Endothelial cell of umbilical vein (primary cell): ENCODE data around the gene TRNP1. TPM values are rescaled to one million over a fixed set of nuclear protein-coding genes. Genes with fewer than 3 reads are reported as not detected.

Source experiments
- BruUV-seq: library from RNA; stranded (reverse); fragments of 400-500 nt; replicated peaks from 2 replicates; lab custom pipeline; 2021; lab: Mats Ljungman, UMichigan
- CTCF ChIA-PET: fragments of 300-600, 350-600 bp; sonication (Branson Sonifier 250); formaldehyde crosslinking; loops from one replicate; lab custom pipeline; 2021; ENCODE audit warnings: antibody characterized with exemption, inconsistent platforms; lab: Charles Lee
- POLR2A ChIA-PET: fragments of 300-600, 350-600 bp; sonication (Branson Sonifier 250); formaldehyde crosslinking; loops from one replicate; lab custom pipeline; 2021; ENCODE audit warnings: antibody characterized with exemption, inconsistent platforms; lab: Charles Lee
- DNase-seq: peaks from one replicate; pipeline ENCODE4 v3.0.0-alpha.2; 2011; ENCODE audit warnings: low read depth, low spot score
- FAIRE-seq: peaks from 2 replicates; lab custom pipeline; 2011; peaks lifted over from hg19 to GRCh38; lab: Jason Lieb, UNC
- H2AFZ ChIP-seq: 2 replicates; pipeline ENCODE4 v1.6.0; 2012; ENCODE audit warnings: low read depth, low read length, control low read depth, inconsistent platforms
- H3K27ac ChIP-seq: 2 replicates; pipeline ENCODE4 v1.5.1; 2011; ENCODE audit warnings: low read depth, mild to moderate bottlenecking, control low read depth, low read length, moderate library complexity; ENCODE audit not compliant: insufficient read depth
- H3K27me3 ChIP-seq, 2 experiments: 2 replicates each; pipeline versions ENCODE4 v1.6.0 to v1.6.1; 2011; ENCODE audit warnings: low read length in 2 of 2, mixed read lengths in 1 of 2; ENCODE audit not compliant: control insufficient read depth in 2 of 2, insufficient read depth in 2 of 2
- H3K36me3 ChIP-seq, 2 experiments: 2 replicates in 1 of 2; 3 replicates in 1 of 2; pipeline ENCODE4 v1.5.1; 2011; ENCODE audit warnings: low read length in 2 of 2, mild to moderate bottlenecking in 1 of 2, moderate library complexity in 1 of 2; ENCODE audit not compliant: control insufficient read depth in 2 of 2, insufficient read depth in 2 of 2; ENCODE audit errors: extremely low read depth in 1 of 2
- H3K4me1 ChIP-seq: 3 replicates; pipeline ENCODE4 v1.5.1; 2011; ENCODE audit warnings: mild to moderate bottlenecking, low read length; ENCODE audit not compliant: control insufficient read depth, insufficient read depth; ENCODE audit errors: extremely low read depth
- H3K4me2 ChIP-seq: 2 replicates; pipeline ENCODE4 v1.6.1; 2011; ENCODE audit warnings: low read length, control low read depth, mixed read lengths; ENCODE audit not compliant: insufficient read depth
- H3K4me3 ChIP-seq, 3 experiments: fragments of 200-600 bp in 1 of 3; sonication (generic), shearing (Covaris generic) in 1 of 3; replicated peaks in 1 of 3; 2 replicates each; pipeline ENCODE4 v1.5.1; 2011 to 2016; ENCODE audit warnings: control low read depth in 3 of 3, low read length in 3 of 3, mild to moderate bottlenecking in 2 of 3, inconsistent platforms in 1 of 3, low read depth in 1 of 3, moderate library complexity in 1 of 3; ENCODE audit not compliant: insufficient read depth in 1 of 3
- H3K79me2 ChIP-seq: 2 replicates; pipeline ENCODE4 v1.6.0; 2012; ENCODE audit warnings: low read length, inconsistent platforms; ENCODE audit not compliant: control insufficient read depth, insufficient read depth
- H3K9ac ChIP-seq: replicated peaks from 2 replicates; pipeline ENCODE3; 2011; ENCODE audit warnings: low read length, control low read depth; ENCODE audit not compliant: insufficient read depth; ENCODE audit errors: extremely low read depth
- H3K9me1 ChIP-seq: replicated peaks from 3 replicates; pipeline ENCODE4 v1.6.0; 2011; ENCODE audit warnings: mild to moderate bottlenecking, low read length; ENCODE audit not compliant: control insufficient read depth, insufficient read depth; ENCODE audit errors: extremely low read depth
- H3K9me3 ChIP-seq: replicated peaks from 2 replicates; pipeline ENCODE4 v1.5.1; 2012; ENCODE audit warnings: low read length, inconsistent platforms; ENCODE audit not compliant: control insufficient read depth, insufficient read depth
- H4K20me1 ChIP-seq: replicated peaks from 2 replicates; pipeline ENCODE3; 2011; ENCODE audit warnings: mild to moderate bottlenecking, low read length; ENCODE audit not compliant: control insufficient read depth, insufficient read depth; ENCODE audit errors: extremely low read depth
- CTCF ChIP-seq, 2 donors: IDR thresholded peaks; 1 replicate in 1 of 2; 2 replicates in 1 of 2; pipeline ENCODE4 v1.5.1; 2011; ENCODE audit warnings: low read length in 2 of 2, mild to moderate bottlenecking in 2 of 2, moderate library complexity in 2 of 2, control low read depth in 1 of 2, inconsistent platforms in 1 of 2, low read depth in 1 of 2; ENCODE audit not compliant: insufficient read depth in 1 of 2; ENCODE audit errors: extremely low read depth in 1 of 2
- EZH2 ChIP-seq: IDR thresholded peaks from 2 replicates; pipeline ENCODE4 v1.6.1; 2012; ENCODE audit warnings: borderline replicate concordance, low read depth, mild to moderate bottlenecking, moderate library complexity, low read length, inconsistent platforms; ENCODE audit not compliant: severe bottlenecking
- FOS ChIP-seq: IDR thresholded peaks from 2 replicates; pipeline ENCODE4 v1.6.1; 2011; ENCODE audit warnings: mild to moderate bottlenecking, low read length, moderate library complexity, borderline replicate concordance; ENCODE audit not compliant: insufficient read depth
- GATA2 ChIP-seq: IDR thresholded peaks from 2 replicates; pipeline ENCODE4 v1.7.0; 2011; ENCODE audit warnings: low read depth, mild to moderate bottlenecking, moderate library complexity, mixed read lengths, low read length; ENCODE audit not compliant: insufficient read length, insufficient read depth
- JUN ChIP-seq: IDR thresholded peaks from 2 replicates; pipeline ENCODE4 v1.6.1; 2011; ENCODE audit warnings: borderline replicate concordance, low read depth; ENCODE audit not compliant: insufficient read length, insufficient read depth
- MYC ChIP-seq: IDR thresholded peaks from one replicate; pipeline ENCODE4 v1.6.1; 2011; ENCODE audit warnings: mild to moderate bottlenecking, low read depth, low read length
- POLR2A ChIP-seq: IDR thresholded peaks from 2 replicates; pipeline ENCODE4 v1.6.1; 2012; ENCODE audit warnings: low read depth, mild to moderate bottlenecking, control low read depth, low read length
- POLR2AphosphoS5 ChIP-seq: IDR thresholded peaks from 2 replicates; pipeline ENCODE4 v1.6.1; 2012; ENCODE audit warnings: low read depth, mild to moderate bottlenecking, control low read depth, low read length, moderate library complexity; ENCODE audit not compliant: insufficient read depth
- dilution Hi-C: fragments of 300-500 bp; cut with MboI; formaldehyde crosslinking; loops from one replicate; pipeline ENCODE4 v1.15.0; 2019; ENCODE audit warnings: low sequenced_read_pairs; ENCODE audit not compliant: extremely low pct_ligation_motif_present
- intact Hi-C: fragments of 100-400 bp; cut with micrococcal nuclease; formaldehyde crosslinking; loops from one replicate; pipeline ENCODE4 v1.10.0; 2022
- polyA plus RNA-seq, 4 experiments: library from polyadenylated mRNA; depleted of rRNA in 3 of 4; stranded (reverse) in 3 of 4; unstranded in 1 of 4; fragments of >200 nt; gene quantifications; 2 replicates each; pipeline versions ENCODE4 v1.2.1 to v1.2.3, GENCODE V29; 2011 to 2012; ENCODE audit warnings: missing spikeins in 1 of 4
- total RNA-seq: library from RNA; stranded (reverse); gene quantifications from 2 replicates; pipeline ENCODE4 v1.2.3, GENCODE V29; 2021
- TF ChIP-seq, protein P1 (sequence below): IDR thresholded peaks from 2 replicates; pipeline ENCODE4 v1.6.1; 2011; ENCODE audit not compliant: insufficient read depth, insufficient read length

TRNP1 gene
- total and polyA plus RNA-seq, 2 donors (not counting 3 experiments of a cell fraction or from before 2014, with no cell fraction given): 5.9 to 20.5 TPM

DNA sequence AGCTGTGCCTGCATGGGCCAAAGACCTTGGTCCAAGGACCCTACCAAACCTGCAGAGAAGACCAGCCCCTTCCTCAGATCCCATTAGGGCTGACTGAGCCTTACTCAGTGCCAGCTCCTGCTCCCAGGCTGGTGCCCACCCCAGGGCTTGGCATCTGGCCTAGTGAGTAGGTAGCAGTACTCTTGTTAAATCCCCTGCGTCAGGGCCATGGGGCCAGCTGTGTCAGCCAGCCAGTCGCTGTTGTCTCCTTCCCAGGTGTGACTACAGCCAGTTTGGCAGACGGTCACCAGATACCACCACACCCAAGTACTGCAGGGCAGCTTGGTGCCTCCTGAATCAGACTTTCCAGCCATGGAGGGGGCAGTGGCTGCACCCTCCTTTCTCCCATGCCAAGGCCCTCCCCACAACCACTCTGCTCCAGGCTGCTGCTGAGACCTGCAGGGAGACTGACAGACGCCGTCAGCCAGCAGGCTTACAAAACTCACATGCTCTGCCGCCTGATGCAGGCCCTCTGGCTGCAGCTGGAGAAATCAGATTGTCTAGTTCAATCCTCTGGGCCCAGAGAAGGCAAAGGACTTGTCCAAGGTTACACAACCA is 16.2 kb downstream of the TRNP1 start:
- intact Hi-C loops (no loop called here), dilution Hi-C loops (no loop called here)
- Histone ChIP-seq H3K79me2 (no peaks in the 10 kb centered on the region), H3K4me1 (peaks cover 8% of the 10 kb centered on the region), H3K9me1 (no peaks in the 10 kb centered on the region), H3K4me2 (no peak overlapping the region), H3K27me3 (no peaks in the 10 kb centered on the region), H3K9ac (no peak overlapping the region), H4K20me1 (no peaks in the 10 kb centered on the region), H3K36me3 (no peaks in the 10 kb centered on the region), H3K4me3 (no peak overlapping the region), H3K27ac (no peak overlapping the region), H2AFZ (no peak overlapping the region), H3K9me3 (no peaks in the 10 kb centered on the region)
- BruUV-seq: no TSS peak
- POLR2A ChIA-PET: no interaction called here
- TF ChIP-seq GATA2: no peak
- no peak for TF ChIP-seq CTCF (IDR thresholded peaks at IDR 0.05; ENCODE audit: extremely low read depth in 1 of 2, insufficient read depth in 1 of 2, low read depth in 1 of 2, low read length in 2 of 2)
- TF ChIP-seq FOS: no peak
- TF ChIP-seq MYC: no peak
- TF ChIP-seq POLR2A: no peak
- TF ChIP-seq POLR2AphosphoS5: no peak
- no peak for TF ChIP-seq JUN
- no peak for TF ChIP-seq EZH2
- TF ChIP-seq, protein P1, sequence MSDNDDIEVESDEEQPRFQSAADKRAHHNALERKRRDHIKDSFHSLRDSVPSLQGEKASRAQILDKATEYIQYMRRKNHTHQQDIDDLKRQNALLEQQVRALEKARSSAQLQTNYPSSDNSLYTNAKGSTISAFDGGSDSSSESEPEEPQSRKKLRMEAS: no peak
- FAIRE-seq (no peak), DNase-seq (no peak)
- CTCF ChIA-PET: interaction anchor here (0.8 to 2.9 kb wide), 4 partner anchors 9 to 87 kb away, joined by 3 to 25 read pairs (median 4); no protein-coding TSS in a partner anchor
